OCI-LY7 (cell line): Measurements from ENCODE around the gene SSB.

Experiments
- EZH2phosphoT487 ChIP-seq: fragments of 200-600 bp; sonication (generic); IDR thresholded peaks from 2 replicates; pipeline ENCODE4 v1.6.1; 2018; ENCODE audit warnings: low read depth, borderline replicate concordance, mild to moderate bottlenecking, mixed run types, antibody characterized with exemption, low read length, moderate library complexity, mixed read lengths
- TF ChIP-seq, protein P1 (sequence below): fragments of 200-600 bp; sonication (generic); conservative IDR thresholded peaks from 2 replicates; pipeline ENCODE4 v1.5.1; 2014; ENCODE audit warnings: mild to moderate bottlenecking, antibody characterized with exemption, low read length, moderate library complexity, mixed read lengths

DNA sequence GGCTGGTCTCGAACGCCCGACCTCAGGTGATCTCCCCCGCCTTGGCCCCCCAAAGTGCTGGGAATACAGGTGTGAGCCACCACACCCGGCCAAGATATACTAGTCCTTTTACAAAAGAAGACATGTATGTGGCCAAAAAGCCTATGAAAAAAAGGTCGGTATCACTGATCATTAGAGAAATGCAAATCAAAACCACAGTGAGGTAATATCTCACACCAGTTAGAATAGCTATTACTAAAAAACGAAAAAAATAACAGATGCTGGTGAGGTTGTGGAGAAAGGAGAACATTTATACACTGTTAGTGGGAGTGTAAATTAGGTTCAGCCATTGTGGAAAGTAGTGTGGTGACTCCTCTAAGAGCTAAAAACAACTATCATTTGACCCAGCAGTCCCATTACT lies 38.7 kb upstream of the SSB start:
- TF ChIP-seq, protein P1, sequence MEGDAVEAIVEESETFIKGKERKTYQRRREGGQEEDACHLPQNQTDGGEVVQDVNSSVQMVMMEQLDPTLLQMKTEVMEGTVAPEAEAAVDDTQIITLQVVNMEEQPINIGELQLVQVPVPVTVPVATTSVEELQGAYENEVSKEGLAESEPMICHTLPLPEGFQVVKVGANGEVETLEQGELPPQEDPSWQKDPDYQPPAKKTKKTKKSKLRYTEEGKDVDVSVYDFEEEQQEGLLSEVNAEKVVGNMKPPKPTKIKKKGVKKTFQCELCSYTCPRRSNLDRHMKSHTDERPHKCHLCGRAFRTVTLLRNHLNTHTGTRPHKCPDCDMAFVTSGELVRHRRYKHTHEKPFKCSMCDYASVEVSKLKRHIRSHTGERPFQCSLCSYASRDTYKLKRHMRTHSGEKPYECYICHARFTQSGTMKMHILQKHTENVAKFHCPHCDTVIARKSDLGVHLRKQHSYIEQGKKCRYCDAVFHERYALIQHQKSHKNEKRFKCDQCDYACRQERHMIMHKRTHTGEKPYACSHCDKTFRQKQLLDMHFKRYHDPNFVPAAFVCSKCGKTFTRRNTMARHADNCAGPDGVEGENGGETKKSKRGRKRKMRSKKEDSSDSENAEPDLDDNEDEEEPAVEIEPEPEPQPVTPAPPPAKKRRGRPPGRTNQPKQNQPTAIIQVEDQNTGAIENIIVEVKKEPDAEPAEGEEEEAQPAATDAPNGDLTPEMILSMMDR: no peak
- TF ChIP-seq EZH2phosphoT487: no peak
